ENCODE results near the gene CXCL11.
"Not testable (repeated sequence)": the region's sequence is repeated elsewhere in the genome, so short reads cannot be mapped to it uniquely, and the experiment has no call there.

Gene CXCL11

GRCh38 chr4:75998525-75999147, 37.2 kb downstream of the CXCL11 start:
- not testable (repeated sequence) for DNase-seq

GRCh38 chr4:75997946-75998345, 37.9 kb downstream of the CXCL11 start:
- DNase-seq, result no peak

- no peak for DNase-seq
Measured at GRCh38 chr4:75997081-75997480, 38.8 kb downstream of the CXCL11 start.

GRCh38 chr4:75995727-75996126, 40.1 kb downstream of the CXCL11 start:
- DNase-seq, result no peak

GRCh38 chr4:75992462-75992861, 43.4 kb downstream of the CXCL11 start:
- no peak for DNase-seq

- no peak for DNase-seq
Measured at GRCh38 chr4:75989846-75990528, 45.9 kb downstream of the CXCL11 start.

GRCh38 chr4:75985116-75985515, 50.8 kb downstream of the CXCL11 start:
- no peak for DNase-seq

Measured in islet precursor cell (in vitro differentiated cells).